ENCODE data around the gene ACVR1B.

The ACVR1B gene
- 10.1 to 24.0 reads per million in 2 donors for total RNA-seq

GRCh38 chr12:51951199-51951842 lies at the start of gene ACVR1B:
Gene ACVR1B (plus strand): TSS chr12:51951699. CDS start chr12:51951744, 45 bp downstream.
- peak; percentile 84 for DNase-seq

GRCh38 chr12:51901881-51902280 lies 49.6 kb upstream of the ACVR1B start:
- no peak for DNase-seq

GRCh38 chr12:51904951-51905470 lies 46.5 kb upstream of the ACVR1B start:
- no peak for DNase-seq

DNA sequence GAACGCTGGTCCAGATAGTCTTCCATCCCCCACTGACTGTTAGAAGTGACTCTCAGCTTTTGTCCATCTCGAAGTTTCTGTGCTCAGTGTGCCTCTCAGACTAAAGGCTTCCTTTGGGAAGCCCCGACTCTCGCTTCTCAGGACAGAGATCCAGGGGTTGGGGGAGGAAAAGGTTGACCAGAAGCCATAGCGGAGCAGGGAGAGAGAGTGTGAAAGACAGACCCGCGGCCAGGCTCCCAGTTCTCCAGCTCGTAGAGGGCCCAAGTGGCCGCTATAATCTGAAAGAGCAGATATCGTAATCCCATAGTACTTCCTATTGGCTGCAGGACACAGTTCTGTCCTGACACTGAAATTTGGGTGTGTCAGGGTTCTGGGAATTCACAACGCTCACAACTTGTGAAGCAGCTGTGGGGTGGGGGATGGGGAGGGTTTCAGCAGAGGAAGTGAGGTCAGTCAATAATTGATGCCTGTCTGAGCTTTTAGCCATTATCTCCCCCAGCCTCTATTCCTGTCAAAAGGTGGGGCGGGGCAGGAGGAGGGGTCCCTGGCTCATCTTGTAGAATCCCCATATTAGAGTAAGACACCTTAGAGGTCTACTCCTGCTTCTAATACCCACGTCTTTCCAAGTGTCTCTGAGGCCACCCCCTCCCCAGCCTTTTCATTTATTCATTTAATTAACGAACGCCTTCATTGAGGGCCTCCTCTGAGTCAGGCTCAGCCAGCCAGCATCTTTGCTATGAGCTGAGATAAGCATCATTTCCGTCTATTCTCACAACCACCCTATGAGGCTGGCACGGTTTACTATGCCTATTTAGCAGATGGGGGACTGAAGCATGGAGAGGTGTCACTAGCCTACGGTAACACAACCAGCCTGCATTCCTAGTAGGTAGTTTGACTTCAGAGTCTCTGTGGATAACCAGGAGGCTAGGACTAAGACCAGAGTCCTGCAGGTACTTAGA lies 45.7 kb upstream of the ACVR1B start:
- no peak for DNase-seq

DNA sequence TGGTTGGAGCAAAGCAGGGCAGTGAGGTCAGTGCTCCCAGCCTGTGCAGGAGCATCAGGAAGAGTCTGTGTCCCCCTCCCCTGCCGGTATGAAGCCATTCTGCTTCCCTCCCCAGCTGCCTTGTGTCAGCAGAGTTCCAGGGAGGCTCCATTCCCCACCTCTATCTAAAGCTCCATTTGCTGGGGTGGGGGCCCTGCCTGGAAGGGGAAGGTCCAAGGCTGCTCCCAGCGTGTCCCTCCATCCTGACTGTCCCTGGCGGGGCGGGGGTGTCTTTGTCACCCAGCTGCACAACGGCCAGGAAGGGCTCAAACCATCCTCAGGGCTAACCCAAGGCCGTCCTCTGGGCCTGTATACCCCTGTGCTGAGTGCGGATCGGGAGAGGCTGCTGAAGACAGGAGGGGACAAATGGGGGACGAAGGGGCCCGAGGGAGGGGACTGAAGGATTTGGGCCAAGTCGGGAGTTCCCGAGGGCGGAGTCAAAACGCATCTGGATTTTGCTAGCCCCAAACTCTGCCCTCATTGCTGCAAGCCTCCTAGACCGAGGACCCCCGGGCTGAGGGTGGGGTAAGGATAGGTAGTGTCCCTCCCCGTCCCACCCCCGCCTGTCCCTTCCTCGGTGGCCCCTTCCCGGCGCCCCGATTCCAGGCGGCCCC lies 44.9 kb upstream of the ACVR1B start:
- DNase-seq = no peak

- no peak for DNase-seq
These were observed 44.2 kb upstream of the ACVR1B start, which contains the start of gene ACVRL1 for GRCh38 chr12:51907083-51907855. Gene ACVRL1 (plus strand): TSS chr12:51907504. CDS start chr12:51912475, 4,971 bp downstream.

GRCh38 chr12:51907856-51908425 lies 43.6 kb upstream of the ACVR1B start:
- no peak for DNase-seq

GRCh38 chr12:51908876-51909592 lies 42.5 kb upstream of the ACVR1B start:
- no peak for DNase-seq

DNA sequence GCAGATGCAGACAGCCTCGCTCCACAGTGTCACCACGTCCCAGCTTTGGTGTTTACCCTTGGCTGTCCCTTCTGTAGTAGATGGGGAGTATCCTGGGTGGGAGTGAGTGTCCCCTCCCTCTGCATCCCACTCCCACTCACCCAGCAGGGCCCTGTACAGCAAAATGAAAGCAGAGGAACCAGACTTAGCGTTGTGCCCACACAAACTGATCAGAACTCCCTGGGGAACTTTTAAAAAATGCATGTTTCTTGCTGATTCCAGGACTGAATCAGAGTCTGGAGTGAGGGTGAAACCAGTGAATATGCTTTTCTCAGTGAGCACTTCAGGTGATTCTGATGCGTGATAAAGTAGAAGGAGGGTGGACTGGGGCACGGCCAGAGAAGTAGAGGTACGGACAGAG lies 41.3 kb upstream of the ACVR1B start:
- DNase-seq = no peak

GRCh38 chr12:51910691-51911090 lies 40.8 kb upstream of the ACVR1B start:
- DNase-seq = no peak

GRCh38 chr12:51911307-51911706 lies 40.2 kb upstream of the ACVR1B start:
- no peak for DNase-seq

DNA sequence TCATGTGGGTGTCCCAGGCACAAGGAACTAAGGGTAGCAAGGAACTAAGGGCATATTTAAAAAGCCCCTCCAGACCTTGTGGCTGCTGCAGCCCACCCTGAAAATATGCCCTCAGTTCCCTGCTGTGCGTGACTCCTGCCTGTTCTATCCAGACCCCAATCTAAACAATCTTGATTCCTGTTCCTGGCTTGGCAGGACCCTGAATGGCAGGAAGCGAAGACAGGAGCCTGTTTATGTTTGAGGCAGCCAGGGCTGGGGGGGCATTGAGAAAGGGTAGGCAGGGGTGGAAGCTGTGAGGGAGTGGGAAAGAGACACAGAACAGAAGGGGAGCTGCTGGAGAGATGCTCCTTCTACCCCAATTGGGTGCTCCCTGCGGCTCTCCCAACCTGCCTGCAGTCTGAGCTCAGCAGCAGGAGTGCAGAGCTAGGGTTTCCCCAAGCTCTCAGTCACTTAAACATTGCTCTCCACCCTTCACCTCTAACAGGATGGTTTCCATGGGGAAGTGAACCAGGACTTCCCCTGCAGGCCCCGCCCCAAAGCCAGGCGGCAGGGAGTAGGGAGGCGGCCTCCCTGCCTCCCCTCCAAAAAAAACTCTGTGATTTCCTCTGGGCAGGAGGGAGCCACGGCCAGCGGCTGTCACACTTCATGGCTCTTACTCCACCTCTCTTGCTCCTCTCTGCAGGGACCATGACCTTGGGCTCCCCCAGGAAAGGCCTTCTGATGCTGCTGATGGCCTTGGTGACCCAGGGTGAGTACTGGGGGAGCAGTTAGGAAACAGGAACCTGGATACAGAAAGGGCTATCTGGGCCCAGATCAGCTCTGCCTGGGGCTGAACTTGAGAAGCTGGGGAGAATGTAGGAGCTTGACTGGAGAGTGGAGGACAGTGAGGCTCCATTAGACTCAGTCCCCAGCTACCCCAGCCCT lies 39.4 kb upstream of the ACVR1B start:
- DNase-seq = no peak

DNA sequence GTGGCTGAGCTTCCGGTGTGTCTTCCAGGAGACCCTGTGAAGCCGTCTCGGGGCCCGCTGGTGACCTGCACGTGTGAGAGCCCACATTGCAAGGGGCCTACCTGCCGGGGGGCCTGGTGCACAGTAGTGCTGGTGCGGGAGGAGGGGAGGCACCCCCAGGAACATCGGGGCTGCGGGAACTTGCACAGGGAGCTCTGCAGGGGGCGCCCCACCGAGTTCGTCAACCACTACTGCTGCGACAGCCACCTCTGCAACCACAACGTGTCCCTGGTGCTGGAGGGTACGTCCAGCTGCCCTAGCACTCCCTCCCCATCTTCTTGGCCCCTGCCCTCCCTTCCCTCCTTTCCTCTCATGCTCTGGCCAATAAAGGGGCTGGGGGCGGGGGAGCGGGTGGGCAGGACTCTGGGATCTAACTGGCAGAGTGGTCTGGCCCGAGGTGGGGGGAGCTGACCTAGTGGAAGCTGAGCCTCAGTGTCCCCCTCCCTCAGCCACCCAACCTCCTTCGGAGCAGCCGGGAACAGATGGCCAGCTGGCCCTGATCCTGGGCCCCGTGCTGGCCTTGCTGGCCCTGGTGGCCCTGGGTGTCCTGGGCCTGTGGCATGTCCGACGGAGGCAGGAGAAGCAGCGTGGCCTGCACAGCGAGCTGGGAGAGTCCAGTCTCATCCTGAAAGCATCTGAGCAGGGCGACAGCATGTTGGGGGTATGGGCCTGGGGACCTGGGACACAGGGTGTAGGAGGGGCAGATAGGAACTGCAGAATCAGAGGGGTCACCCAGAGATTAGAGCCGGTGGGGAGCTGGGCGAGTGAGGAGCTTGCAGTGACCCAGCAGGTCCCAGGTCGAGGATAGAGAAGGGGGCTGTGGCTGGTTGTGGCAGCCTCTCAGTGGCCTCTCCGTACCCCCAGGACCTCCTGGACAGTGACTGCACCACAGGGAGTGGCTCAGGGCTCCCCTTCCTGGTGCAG lies 38.1 kb upstream of the ACVR1B start:
- no peak for DNase-seq

DNA sequence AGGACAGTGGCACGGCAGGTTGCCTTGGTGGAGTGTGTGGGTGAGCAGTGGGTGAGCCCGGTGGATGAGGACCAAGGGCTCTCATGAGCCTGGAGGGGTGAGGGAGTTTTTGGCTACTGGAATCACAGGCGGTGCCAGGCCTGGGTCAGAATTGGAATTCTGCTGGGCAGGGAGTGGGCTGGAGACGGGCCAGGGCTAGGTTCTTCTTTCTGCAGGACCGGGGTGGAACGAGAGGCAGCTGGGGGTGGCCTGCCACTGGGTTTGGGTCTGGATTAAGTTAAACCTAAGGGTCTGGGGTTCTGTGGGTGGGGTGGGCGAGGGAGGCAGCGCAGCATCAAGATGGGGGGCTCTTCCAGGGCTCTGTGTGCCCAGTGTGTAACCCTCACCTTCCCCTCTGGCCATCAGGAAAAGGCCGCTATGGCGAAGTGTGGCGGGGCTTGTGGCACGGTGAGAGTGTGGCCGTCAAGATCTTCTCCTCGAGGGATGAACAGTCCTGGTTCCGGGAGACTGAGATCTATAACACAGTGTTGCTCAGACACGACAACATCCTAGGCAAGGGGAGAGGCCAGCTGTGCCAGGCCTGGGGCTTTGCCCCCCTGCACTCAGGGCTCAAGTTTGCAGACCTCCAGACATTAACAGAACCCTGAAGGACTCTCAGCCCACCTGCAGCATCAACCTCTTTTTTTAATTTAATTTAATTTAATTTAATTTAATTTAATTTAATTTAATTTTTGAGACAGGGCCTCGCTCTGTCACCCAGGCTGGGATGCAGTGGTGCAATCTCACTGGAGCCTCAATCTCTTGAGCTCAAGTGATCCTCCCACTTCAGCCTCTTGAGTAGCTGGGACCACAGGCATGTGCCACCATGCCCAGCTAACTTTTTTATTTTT lies 37.2 kb upstream of the ACVR1B start:
- no peak for DNase-seq

- DNase-seq = no peak
These were observed 36.4 kb upstream of the ACVR1B start for GRCh38 chr12:51915003-51915625.

DNA sequence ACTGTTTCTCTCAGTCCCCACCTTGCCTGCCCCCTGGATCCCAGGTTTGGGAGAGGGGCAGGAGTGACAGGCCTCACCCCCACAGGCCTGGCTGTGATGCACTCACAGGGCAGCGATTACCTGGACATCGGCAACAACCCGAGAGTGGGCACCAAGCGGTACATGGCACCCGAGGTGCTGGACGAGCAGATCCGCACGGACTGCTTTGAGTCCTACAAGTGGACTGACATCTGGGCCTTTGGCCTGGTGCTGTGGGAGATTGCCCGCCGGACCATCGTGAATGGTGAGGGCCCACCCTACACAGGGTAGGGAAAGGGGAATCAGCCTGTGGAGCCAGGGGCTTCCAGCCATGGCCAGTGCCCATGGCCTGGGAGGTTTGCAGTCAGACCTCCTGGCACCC lies 35.5 kb upstream of the ACVR1B start:
- DNase-seq = no peak

DNA sequence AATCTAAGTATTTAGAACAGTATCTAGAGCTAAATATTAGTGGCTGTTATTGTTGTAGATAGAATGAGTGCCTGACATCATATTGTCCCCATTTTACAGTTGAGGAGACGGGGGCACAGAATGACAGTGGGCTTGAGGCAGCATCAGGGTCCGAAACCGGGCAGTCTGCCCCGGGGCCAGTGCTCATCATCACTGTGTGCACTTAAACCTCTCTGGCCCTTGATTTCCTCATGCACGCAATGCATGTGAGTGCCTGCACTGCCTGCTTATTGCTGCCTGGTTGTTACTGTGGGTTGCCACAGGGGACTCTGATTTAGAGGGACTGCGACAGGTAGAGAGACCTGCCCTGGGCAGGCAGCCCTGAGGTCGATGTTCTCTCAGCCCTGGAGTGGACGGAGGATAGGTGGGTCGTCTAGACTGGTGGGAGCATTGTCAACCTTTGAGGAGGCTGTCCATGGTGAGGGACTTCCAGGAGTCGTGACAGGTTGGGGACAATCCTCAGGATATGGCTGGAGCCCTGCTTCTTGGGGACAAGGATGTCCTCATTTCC lies 34.4 kb upstream of the ACVR1B start:
- no peak for DNase-seq

Data from T-helper 9 cell (primary cell).